Daoy (cell line): Measurements from ENCODE around the gene ANO8. TPM values are rescaled to one million over a fixed set of nuclear protein-coding genes. Genes with fewer than 3 reads are reported as not detected.
"Not testable (repeated sequence)": the region's sequence is repeated elsewhere in the genome, so short reads cannot be mapped to it uniquely, and the experiment has no call there.

Experiments used
- DNase-seq: peaks from one replicate; pipeline ENCODE4 v3.0.0-alpha.2; 2015; ENCODE audit warnings: low read depth
- total RNA-seq: library from RNA; depleted of rRNA; stranded (reverse); fragments of >200 nt; shearing (Covaris generic); gene quantifications from 2 replicates; pipeline ENCODE4 v1.2.3, GENCODE V29; 2014; rRNA removed

Gene ANO8, protein sequence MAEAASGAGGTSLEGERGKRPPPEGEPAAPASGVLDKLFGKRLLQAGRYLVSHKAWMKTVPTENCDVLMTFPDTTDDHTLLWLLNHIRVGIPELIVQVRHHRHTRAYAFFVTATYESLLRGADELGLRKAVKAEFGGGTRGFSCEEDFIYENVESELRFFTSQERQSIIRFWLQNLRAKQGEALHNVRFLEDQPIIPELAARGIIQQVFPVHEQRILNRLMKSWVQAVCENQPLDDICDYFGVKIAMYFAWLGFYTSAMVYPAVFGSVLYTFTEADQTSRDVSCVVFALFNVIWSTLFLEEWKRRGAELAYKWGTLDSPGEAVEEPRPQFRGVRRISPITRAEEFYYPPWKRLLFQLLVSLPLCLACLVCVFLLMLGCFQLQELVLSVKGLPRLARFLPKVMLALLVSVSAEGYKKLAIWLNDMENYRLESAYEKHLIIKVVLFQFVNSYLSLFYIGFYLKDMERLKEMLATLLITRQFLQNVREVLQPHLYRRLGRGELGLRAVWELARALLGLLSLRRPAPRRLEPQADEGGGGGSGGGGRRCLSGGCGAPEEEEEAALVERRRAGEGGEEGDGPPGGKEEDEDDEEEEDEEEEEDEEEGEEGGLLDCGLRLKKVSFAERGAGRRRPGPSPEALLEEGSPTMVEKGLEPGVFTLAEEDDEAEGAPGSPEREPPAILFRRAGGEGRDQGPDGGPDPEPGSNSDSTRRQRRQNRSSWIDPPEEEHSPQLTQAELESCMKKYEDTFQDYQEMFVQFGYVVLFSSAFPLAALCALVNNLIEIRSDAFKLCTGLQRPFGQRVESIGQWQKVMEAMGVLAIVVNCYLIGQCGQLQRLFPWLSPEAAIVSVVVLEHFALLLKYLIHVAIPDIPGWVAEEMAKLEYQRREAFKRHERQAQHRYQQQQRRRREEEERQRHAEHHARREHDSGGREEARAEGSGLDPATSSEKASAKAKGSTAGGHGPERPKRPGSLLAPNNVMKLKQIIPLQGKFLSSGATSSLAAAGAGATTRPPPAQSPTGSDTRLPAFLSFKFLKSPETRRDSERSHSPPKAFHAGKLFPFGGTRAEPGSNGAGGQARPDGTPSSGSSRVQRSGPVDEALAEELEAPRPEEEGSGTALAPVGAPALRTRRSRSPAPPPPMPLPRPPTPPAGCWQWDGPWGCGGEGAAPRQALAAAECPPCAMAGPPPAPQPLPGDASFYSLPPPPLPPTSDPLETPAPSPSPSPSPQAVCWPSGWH
- total RNA-seq: 2.5 TPM in 2 replicates

DNA sequence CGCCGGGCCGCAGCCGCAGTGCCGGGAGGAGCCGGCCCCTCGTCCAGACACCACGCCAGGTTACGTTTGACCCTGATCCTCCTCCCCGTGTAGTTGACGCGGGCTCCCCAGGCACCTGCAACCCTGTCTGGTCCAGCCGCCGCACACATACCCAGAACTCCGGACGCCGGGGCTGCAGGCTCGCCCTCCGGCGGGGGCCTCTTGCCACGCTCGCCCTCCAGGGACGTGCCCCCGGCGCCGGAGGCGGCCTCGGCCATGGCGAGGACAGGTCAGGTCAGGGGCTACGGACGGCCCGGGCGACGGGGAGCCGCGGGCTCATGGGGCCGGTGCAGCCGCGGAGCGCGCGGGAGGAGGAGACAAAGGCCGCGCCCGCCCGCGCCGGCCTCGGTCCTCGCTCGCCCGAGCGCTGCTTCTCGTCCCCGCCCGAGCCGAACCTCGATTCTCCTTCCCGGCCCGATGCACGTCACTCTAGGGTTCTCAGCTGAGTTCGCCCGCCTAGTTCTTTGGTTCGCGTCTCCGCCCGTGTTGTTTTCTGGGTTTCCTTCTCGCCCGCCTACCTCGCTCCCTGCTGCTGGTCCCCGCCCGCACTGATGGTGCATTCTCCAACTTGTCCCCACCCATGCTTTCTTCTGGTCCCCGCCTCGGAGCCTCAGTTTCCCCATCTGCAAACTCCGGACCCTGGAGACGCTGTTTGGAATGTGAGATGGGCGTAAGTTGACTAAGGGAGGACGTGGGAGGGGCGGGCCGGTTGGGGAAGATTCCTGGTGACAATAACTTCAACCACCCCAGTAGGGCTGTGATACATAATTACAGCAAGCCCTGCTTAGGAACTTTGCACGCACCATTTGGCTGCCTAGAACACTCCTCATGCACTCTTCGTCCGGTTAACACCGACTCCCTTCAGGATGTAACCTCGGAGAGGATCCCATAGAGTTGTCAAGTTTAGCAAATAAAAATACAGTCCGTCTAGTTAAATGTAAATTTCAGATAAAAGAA, at the start of gene ANO8:
TSS of gene ANO8 (minus strand) at position 442 of the 996 bp plus-strand sequence. CDS start at position 257, 185 bp downstream.
- DNase-seq: peak; percentile 99

DNA sequence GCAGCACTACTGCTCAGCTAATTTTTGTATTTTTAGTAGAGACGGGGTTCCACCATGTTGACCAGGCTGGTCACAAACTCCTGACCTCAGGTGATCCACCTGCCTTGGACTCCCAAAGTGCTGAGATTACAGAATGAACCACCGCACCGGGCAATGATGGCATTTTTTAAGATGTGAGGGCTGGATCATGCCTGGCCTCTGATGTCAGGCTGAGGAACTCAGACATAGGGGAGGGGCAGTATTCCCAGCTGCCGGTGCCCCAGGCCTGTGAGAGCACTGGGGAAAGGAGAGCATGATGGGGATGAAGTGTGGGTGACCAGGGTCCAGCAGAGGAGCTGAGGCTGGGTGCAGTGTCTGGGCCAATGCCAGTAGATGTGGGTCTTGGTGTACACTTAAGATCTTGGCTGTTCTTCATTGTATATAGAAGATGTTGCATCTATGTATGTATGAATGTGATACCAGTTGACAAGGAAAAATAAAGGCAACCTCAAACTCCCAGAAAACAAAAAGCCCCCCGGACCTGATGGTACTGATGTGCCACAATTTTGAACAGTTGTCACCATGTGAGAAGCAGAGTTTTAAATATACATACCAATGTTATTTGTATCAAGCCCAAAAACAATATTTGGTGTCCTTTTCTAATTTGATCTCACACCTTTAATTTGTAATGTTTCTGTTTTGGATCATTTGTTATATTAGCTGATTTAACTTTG, 45.9 kb upstream of the ANO8 start:
- no peak for DNase-seq

DNA sequence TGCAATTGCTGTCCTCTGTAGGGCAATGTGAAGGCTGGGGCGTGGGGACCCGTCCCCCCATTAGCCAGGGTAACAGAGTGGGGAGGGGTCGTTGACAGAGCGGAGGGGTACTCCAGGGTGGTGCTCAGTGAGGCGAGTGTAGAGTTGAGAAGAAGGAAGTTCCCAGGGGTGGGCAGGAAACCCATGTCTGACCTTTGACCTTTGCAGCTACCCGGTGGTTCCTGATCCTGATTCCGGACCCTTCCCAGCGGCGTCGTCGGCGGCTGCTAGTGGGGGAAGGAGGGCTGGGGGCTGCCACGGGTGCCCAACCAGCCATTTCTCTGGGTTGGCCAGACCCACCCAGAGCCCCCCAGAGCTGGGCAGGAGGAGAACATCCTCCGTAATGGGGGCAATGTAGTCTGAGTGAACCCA, 44.6 kb upstream of the ANO8 start:
- no peak for DNase-seq

- no peak for DNase-seq
These were observed 43.6 kb upstream of the ANO8 start for GRCh38 chr19:17378271-17378670.

- DNase-seq: no peak
These were observed 42.4 kb upstream of the ANO8 start, which contains the start of gene PLVAP for GRCh38 chr19:17376935-17377600. TSS of gene PLVAP (minus strand) at chr19:17377342. CDS start at chr19:17377288, 54 bp downstream.

GRCh38 chr19:17370026-17370587, 35.5 kb upstream of the ANO8 start:
- DNase-seq: no peak

GRCh38 chr19:17365361-17365760, 30.7 kb upstream of the ANO8 start:
- DNase-seq: no peak

DNA sequence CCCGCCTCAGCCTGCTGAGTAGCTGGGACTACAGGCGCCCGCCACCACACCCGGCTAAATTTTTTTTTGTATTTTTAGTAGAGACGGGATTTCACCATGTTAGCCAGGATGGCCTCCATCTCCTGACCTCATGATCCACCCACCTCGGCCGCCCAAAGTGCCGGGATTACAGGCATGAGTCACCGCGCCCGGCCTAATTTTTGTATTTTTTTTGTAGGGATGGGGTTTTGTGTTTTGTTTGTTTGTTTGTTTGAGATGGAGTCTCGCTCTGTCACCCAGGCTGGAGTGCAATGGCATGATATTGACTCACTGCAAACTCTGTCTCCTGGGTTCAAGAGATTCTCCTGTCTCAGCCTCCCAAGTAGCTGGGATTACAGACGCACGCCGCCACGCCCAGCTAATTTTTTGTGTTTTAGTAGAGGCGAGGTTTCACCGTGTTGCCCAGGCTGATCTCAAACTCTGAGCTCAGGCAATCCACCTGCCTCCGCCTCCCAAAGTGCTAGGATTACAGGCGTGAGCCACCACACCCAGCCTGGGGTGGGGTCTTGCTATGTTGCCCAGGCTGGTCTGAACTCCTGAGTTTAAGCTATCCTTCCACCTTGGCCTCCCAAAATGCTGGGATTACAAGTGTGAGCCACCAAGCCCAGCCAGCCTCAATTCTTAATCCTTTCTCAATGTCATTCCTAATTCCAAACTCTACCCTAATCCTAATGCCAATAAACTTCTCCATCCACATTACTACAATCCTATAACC, 29.4 kb upstream of the ANO8 start:
- not testable (repeated sequence) for DNase-seq

DNA sequence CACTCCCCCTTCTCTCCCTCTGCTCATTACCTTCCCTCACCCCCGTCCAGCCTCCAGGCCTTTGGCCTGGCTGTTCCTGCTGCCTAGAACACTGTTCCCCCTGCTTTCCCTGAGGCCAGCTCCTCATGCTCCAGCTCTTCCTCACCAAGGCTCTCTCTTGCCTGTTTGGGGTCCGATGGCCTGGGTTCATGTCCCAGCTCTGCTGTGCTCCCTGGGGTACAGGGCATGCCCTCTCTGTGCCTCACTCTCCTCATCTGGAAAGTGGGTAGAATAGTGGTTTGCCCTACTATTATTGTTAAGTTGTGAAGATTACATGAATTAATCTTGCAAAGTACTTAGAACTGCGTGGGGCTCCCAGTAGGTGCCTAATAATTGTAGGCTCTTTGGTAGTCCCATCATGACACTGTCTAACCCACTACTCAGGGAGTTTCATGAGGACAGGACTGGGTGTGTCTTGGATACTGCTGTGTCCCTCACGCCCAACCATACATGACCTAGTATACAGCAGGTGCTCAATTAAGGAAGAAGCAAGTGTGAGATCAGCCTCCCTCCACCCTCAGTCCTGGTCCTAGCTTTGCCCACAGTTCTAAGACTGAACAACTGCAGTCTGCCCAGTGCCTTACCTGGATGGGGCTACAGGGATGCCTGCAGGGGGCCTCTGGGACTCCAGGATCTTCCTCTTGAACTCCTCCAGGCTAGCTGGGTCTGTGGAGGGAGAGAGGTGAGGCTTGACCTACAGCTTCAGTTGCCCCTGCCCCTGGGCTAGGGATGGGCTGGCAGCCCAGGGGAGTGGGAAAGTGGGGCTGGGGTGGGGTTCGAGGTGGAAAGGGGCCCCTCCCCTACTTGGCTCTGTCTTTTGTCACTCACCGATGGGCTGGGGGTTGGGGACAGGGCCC, 25.5 kb upstream of the ANO8 start:
- no peak for DNase-seq

- peak; percentile 85 for DNase-seq
These were observed 23.7 kb upstream of the ANO8 start for GRCh38 chr19:17358395-17358794.

- no peak for DNase-seq
These were observed 23.1 kb upstream of the ANO8 start for GRCh38 chr19:17357724-17358123.

- no peak for DNase-seq
These were observed 22.5 kb upstream of the ANO8 start for GRCh38 chr19:17357078-17357666.

GRCh38 chr19:17353386-17353785, 18.7 kb upstream of the ANO8 start:
- DNase-seq: no peak

DNA sequence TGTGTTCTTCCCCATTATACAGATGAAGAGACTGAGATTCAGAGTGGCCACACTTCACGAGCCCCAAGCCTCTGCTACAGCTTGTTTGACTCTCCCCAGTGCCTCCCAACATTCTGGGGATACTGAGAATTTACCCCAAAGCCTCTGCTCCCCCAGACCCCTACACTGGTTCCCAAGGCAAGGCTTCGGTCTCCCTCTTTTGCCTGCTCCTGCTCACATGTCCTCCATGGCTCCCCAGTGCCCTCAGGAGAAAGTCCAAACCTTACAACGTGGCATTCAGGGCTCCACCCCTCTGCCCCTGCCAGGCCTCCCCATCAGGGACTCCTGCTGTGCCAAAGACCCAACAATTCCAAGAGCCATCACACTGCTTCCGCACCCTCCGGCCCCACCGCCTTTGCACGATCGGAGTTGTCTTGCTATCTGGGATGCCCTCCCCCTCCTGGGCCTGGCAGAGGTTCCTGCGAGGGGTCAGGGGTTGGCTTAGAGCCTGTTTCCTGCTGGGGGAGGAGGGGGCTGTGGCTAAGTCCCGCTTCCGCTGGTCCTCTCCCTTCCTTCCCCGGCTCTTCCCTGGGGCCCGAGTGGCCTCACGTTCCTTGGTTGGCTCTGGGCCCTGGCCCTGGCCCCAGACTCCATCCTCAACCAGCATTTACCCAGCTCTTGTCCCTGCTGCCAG, 18.1 kb upstream of the ANO8 start:
- no peak for DNase-seq

- DNase-seq: no peak
These were observed 17.3 kb upstream of the ANO8 start for GRCh38 chr19:17351815-17352435.

- DNase-seq: peak; percentile 90
These were observed 14.0 kb upstream of the ANO8 start for GRCh38 chr19:17348700-17349099.
